IPS-NIHi7 (cell line): ENCODE measurements around the gene CALN1.

Experiments
- DNase-seq: peaks from one replicate; pipeline ENCODE4 v3.0.0; 2012; ENCODE audit warnings: mixed read lengths; ENCODE audit errors: extremely low spot score

The CALN1 gene

DNA sequence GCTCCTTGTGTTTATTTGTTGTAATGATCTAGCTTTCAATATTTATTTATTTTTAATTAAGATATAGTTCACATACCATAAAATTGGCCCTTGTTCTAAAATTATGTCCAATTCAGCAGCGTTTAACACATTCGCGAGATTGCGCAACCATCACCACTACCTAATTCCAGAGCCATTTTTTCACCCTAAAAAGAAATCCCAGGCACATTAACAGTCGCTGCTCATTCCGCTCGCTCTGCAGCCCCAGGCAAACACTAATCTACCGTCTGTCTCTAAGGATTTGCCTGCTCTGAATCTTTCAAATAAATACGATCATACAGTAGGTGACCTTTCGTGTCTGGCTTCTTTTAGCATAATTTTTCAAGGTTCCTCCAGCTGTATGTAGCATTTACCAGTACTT lies 616.7 kb downstream of the CALN1 start:
- DNase-seq, result no peak

- DNase-seq, result no peak
These were observed 618.9 kb downstream of the CALN1 start for GRCh38 chr7:71793251-71793650.

DNA sequence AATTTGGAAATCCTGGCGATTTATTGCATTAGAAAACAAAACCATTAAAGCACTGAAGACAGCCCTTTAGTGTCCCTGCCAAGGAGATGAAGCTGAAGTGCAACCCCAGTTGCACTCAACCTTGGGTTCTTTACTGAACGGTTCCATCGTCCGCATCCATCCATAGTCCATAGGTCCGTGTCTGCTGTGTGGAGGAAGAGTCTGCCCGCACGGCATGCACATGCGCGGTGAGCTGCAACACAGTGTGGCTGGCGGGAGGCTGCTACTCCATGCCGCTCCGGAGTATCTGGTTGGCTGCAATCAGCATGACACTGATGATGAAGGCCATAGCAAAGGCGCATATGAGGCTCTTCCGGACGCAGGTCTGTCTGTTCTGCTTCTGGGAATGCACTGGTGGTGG lies 624.6 kb downstream of the CALN1 start:
- no peak for DNase-seq

- DNase-seq, result no peak
These were observed 626.9 kb downstream of the CALN1 start for GRCh38 chr7:71785216-71785615.

DNA sequence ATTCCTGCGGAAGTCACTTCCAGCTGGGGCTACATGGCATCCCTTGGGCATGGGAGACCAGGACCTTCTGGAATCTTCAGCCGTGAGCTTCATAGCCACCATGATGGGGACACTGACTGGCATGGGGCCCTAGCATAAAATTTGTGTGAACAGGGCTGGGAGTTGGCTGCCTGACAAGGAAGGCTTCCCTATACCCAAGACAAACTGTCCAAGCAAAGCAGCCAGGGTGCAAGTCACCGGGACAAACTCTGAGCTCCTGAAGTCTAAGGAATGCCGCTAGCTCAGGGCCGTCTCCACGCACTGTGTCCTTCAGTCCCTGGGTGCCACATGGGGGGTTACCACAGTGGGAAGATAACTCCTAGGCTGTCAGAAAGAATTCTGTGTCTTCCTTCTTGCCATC lies 627.4 kb downstream of the CALN1 start:
- DNase-seq, result no peak

- DNase-seq, result no peak
These were observed 628.0 kb downstream of the CALN1 start for GRCh38 chr7:71784180-71784579.

DNA sequence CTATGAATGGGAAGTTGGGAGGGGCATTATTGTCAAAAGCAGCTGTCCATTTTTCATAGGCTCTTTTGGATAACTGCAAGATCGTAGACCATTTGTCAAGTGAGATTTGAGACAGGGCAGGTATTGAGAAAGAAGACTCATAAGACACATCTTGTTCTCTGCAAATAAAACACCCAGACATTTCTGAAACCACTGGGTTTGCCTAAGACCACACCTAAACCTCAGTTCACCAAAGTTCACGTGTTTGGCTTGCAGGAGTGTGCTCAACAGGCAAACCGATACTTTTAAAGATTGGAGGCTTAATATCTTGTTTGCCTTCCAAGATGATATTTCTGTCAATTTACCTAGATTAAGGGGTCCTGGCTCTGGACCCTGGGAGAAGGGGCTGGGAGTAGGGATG lies 628.4 kb downstream of the CALN1 start:
- no peak for DNase-seq

DNA sequence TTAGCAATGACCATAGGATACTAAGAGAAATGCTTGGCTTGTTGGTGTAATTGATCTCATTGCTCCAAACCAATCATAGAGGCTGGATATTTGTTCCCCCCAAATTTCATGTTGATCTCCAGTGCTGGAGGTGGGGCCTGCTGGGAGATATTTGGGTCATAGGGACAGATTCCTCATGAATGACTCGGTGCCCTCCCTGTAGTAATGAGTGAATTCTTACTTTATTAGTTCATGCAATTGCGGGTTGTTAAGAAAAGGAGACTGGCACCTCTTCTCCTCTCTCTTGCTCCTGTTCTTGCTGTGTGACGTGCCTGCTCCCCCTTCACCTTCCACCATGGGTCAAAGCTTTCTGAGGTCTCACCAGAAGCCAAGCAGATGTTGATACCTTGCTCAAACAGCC lies 630.1 kb downstream of the CALN1 start:
- no peak for DNase-seq

- DNase-seq, result peak; percentile 33
These were observed 631.9 kb downstream of the CALN1 start for GRCh38 chr7:71780282-71780681.

- no peak for DNase-seq
These were observed 634.9 kb downstream of the CALN1 start for GRCh38 chr7:71777278-71777677.

- DNase-seq, result no peak
These were observed 635.4 kb downstream of the CALN1 start for GRCh38 chr7:71776726-71777125.

GRCh38 chr7:71775648-71776047 lies 636.5 kb downstream of the CALN1 start:
- no peak for DNase-seq

DNA sequence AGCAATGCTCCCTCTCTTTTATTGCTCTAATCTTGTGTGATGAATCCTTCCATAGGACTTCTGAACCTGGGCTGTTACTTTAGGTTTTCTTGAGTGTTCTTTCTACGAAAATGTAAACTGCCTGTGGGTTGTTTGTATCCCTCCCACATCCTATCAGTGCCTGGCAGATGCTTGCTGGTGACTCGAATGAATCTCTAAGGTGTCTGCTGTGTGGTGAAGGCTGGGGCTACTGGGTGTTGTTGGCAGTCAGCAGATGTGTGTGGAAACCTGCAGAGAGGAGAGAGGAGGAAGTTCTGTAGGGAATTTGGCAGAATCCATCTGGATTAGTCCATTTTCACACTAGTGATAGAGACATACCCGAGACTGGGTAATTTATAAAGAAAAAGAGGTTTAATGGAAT lies 639.4 kb downstream of the CALN1 start:
- DNase-seq, result no peak

DNA sequence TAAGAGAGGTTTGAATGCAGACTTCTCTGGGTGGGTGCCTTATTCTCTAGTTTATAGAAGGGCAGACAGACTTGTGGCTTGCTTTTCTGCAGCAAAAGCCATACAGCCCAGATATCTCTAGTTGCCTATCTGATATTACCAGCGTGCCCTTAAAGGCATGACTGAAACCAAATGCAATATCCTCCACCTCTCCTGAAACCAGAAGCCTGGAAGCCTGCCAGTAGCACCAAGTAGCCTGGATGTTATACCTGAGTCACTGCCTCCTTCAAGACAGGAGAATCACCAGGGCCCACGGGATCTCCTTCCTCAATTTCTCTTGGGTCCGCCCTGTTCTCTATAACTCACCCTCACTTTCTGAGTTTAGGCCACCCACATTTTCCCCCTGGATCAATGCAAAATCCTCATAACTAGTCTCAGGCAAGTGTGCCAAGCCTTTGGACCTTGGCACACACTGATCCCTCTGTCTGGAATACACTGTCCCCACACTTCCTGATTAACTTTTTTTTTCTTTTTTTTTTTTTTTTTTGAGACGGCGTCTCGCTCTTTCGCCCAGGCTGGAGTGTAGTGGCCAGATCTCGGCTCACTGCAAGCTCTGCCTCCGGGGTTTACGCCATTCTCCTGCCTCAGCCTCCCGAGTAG lies 641.8 kb downstream of the CALN1 start:
- no peak for DNase-seq

- no peak for DNase-seq
These were observed 642.8 kb downstream of the CALN1 start for GRCh38 chr7:71769326-71769725.

DNA sequence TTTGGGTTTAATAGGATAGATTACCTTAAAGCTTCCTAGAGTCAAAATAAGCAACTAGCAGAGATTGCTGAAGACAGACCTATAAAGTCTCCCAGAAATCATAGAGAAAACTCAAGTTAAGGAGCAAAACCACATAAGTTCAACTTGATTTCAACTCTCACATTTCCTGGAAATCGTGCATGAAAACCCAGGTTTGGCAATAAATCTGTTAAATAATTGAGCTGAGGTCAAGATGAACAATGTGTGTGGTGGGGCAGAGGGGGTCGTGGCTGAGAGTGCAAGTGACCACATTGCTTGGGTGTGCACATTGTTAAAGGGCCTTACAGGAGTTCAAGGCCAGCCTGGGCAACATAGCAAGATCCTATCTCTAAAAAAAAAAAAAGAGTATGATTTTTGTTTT lies 643.7 kb downstream of the CALN1 start:
- no peak for DNase-seq

GRCh38 chr7:71766016-71766415 lies 646.1 kb downstream of the CALN1 start:
- no peak for DNase-seq

DNA sequence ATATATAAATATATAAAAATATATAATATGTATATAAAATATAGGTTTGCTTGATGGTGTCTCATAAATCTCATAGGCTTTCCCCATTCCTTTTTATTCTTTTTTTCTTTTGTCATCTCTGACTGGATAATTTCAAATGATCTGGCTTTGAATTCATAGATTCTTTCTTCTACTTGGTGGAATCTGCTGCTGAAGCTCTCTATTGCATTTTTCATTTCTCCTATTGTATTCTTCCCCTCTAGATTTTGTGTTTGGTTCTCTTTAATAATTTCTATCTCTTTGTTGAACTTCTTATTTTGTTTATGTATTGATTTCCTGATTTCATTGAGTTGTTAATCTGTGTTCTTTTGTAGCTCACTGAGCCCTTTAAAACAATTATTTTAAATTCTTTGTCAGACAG lies 650.8 kb downstream of the CALN1 start:
- DNase-seq, result no peak

GRCh38 chr7:71754828-71755227 lies 657.3 kb downstream of the CALN1 start:
- DNase-seq, result no peak

DNA sequence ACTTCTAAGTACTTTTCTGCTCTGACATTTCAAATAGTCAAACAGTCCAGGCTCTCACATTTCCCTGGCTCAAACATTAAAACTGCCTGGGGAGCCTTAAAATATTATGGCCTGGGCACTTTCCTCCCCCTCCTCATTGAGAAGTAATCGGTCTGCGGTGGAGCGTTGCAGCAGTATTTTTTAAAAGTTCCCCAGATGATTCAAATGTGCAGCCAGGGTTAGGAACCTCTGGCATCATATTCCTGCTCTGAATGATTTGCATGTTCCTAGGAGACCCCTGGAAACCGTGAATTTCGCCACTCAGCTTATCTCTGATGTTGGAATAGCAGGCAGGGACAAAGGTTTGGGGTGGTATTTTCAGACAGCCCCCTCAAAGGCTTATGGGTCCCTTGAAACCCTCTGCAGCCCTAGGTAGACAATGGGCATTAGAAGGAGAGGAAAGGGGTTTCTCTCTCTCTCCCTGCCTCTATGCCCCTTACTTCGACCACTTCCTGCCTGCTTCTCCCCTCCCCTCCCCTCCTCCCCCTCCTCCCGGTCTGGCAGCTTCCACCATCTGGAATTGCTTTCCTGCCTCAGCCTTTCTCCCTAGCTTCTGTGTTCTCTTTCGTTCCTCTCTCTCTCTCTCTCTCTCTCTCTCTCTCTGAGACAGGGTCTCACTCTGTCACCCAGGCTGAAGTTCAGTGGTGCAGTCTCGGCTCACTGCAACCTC lies 658.0 kb downstream of the CALN1 start:
- DNase-seq, result no peak

DNA sequence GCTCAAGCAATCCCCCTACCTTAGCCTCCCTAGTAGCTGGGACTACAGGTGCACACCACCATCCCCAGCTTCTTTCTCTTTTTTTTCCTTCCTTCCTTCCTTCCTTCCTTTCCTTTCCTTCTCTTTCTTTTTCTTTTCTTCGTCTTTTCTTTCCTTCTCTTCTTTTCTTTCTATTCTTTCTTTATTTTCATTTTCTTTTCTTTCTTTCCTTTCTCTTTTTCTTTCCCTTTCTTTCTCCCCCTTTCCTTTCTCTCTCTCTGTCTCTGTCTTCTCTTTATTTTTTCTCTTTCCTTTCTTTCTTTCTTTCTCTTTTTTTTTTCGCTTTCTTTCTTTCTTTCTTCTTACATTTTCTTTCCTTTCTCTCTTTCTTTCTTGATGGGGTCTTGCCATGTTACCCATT lies 658.9 kb downstream of the CALN1 start:
- no peak for DNase-seq

- peak; percentile 94 for DNase-seq
These were observed 659.8 kb downstream of the CALN1 start for GRCh38 chr7:71752171-71752935.

GRCh38 chr7:71750290-71750689 lies 661.8 kb downstream of the CALN1 start:
- no peak for DNase-seq
